Stimulated activated CD4-positive, alpha-beta T cell treated with anti-CD3 and anti-CD28 coated beads, Interleukin-12 subunit alpha, Interleukin-12 subunit beta, amount 100 ng/mL, for 24 hours (primary cell): ENCODE results near the gene CSF1R.

ENCODE experiments used
- DNase-seq, 2 experiments: peaks; one replicate each; pipeline ENCODE4 v3.0.0-alpha.2; 2020; ENCODE audit warnings: low read depth in 2 of 2

Gene CSF1R

DNA sequence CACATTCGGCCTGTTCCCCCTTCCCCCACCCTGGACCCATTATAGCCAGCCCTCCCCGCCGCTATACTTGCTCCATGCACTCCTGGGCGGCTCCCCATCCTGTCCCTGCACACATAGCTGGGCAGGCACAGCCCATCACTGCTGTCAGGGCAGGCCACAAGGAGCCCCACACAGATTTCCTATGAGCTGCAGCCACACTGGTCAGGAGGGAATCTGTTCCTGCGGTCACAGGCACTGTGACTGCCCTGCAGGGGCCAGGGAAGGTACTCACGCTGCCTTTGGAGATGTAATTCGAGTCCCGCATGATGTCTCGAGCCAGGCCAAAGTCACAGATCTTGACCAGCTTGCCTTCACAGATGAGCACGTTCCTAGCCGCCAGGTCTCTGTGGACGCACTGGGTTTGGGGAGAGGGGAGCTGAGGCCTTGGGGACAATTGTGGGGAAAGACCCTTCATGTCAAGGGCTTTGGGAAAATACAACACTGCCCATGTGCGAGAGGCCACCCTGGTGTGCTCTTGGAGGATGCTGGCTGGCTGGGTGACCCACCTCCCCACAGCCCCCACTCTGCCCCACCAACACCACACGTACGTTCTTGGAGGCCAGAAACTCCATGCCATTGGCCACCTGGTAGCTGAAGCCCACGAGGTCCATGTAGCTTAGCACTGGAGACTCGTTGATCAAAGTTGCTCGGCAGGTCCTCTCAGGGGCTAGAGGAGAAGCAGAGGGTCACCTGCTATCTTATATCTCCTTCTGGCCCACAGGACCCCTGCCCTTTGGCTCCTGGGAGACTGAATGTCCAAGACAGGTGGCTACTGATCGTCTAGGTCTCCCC, 34.5 kb upstream of the CSF1R start:
- DNase-seq, result no peak

DNA sequence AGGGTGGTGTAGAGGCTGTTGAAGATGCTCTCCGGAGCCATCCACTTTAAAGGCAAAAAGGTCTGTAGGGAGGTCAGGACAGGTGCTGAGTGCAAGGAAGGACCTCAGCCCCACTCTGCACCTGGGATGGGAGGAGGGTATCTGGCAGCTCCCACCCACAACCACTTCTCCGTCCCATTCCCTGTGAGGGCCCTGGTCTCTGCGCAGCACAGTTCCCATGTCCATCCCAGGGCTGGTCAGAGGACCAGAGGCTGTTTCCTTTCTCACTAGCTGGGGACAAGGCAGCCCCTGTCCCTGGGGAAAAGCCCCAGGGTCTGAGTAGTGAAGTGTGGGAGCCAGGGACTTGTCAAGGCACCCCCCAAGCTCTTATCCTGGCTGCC, 33.7 kb upstream of the CSF1R start:
- no peak for DNase-seq

DNA sequence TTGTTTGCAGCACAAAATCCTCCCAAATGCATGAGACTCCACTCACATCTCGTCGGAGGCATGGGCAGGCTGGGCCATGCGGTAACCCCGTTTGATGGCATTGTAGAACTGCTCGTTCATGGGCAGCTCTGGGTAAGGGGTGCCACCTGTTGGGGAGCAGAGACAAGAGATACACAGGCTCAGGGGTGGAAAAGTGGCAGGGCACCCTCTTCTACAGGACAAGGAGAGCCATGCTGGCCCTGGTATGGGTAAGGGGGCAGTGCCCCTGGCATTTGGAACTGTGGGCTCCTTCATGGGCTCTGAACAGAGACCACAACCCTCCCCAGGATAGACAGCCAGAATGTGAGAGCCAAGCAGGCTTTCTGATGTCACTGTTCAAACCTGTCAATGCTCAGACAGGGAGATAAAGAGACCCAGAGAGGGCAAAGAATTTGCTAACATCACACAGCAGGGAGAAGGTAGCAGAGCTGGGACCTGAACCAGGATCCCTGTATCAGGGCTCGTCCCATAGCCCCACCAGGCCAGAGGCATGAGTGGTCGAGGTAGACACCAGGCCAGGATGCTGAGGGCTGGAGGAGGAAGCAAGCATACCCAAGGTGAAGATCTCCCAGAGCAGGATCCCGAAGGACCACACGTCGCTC, 33.2 kb upstream of the CSF1R start:
- DNase-seq, result no peak

DNA sequence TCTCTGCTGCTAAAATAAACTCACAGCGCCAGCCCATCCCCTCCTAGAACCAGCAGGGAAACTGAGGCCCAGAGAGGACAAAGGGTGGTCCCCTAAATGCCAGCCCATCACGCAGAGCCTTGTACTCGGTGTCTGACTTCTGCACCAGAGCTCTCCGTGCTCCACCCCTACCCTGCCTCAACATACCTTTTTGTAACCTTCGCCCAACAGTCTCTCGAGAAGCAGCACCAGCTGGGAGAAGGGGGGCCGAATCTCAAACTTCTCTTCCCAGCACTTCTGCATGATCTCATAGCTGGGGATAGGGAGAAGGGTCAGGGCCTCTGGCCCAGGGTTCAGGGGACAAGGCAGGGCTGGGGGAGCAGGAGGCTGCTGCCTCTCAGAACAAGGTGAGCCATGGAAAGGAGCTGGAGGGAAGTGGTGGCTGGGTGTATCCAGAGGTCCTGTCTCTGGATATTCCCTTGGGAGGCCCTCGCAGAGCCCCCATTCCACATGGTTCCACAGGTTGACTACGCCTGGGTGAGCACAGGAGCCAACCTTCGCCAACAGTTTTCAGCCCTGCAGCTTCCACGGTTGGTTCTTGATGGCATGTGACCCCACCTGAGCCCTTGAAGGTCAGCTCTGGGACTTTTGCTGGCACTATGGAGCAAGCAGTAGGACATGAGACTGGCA, 32.3 kb upstream of the CSF1R start:
- no peak for DNase-seq

DNA sequence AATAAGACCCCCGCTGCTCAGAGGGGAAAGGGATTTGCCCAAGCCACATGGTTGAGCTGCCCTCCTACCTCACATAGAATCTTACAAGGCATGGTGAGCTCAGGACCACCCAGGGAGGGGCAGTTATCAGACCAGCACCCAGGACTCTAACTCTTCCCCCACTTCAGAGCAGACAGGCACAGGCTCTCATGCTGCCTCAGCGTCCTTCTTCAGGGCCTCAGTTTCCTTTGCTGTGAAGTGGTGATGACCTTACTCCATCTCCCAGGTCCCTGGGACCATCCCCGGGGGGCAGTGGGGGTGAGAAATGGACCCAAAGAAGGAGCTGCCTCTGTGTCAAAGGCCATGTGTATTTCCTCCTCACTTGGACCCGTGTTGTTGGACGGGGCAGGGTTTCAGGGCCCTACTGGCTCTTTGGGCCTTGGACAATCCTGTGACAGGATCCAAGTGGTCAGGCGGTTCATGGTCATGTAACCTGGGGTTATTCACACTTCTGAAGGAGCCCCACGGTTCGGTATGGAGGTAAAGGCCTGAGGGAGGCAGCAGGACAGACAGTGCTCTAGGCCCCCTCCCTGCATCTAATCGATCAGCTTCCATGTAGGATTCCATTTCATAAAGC, 31.7 kb upstream of the CSF1R start:
- DNase-seq, result no peak

DNA sequence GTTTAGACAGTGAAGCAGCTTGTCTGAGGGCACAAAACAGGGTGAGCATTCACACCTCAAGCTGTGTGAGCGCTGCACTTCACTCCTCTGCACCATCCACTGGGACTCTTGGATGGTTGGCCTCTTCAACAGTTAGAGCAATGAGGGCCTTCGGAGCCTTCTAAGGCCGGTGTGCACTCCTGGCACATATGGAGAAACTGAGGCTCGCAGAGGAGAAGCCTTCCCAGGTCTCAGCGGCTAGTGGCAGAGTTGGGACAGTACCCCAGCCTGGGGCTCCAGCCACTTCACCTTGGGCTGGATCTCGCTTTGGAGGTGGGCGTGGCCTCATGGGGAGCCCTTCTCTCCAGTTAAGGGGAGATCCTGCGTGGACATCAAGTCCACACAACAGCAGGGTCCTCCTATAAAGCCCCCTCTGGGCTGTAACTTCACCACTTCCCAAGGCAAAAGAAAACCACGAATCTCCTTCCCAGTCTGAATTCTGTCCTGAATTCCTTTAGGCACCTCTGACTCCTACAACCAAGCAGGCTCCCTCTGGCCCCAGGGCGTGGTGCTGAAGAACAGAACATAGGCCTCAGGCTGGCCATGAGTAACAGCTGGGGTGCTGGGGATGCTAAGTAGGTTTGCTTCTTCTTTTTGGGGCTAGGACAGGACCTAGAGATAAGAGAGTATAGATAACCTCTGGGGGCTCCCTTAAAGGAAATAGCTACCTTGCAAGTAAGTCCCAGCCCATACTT, 30.5 kb upstream of the CSF1R start:
- no peak for DNase-seq

DNA sequence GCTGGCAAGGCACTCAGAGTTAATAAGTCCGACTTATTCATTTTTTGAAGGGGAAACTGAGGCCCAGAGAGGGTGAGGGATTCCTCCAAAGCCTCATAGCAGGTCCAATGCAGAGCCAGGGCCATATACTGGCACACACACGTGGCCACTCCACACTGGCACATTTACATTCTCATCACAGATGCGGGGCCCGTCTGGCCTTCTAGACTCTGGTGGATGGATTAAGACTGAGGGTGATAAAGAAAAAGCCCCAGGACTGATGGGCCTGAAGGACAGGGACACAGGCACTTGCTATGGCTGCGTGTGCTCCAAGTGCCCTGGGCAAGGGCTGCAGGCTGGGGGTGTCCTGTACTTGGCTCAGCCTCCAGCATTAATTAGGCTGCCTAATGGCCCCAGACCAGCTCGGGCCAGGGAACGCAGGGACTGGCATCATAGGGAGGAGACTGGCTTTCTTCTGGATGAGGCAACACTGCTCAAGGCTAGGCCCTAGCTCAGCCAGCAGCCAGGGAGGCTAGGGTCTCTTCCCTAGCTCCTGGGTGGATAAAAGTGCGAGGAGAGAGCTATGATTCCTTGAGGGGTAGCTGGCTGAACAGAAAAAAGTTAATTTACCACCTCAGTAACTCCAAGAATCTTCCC, 28.5 kb upstream of the CSF1R start:
- DNase-seq, result no peak

DNA sequence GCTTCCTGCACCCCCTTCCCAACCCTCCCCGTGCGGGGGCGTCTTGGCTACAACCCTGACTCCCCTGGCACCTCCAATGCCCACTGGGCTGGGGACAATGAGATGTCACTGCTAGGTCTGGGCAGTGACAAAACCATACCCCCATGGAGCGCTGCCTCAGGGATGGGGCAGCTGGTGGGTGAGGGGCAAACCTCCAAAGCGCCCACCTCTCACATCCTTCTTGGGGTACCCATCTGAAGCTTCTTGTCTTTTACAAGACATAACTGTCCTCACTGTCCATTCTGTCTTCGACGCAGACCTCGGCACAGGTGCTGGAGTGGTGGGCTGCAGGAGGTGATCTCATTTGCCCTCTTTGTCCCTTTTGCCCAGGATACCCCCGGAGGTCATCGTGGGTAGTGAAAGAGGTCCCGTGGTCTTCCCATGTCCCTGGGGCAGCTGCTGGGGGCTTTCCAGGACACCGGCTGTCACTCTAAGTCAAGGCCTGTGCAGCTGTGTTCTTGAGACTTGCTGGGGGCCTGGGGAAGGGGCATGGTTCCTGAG, 27.8 kb upstream of the CSF1R start:
- DNase-seq, result no peak

DNA sequence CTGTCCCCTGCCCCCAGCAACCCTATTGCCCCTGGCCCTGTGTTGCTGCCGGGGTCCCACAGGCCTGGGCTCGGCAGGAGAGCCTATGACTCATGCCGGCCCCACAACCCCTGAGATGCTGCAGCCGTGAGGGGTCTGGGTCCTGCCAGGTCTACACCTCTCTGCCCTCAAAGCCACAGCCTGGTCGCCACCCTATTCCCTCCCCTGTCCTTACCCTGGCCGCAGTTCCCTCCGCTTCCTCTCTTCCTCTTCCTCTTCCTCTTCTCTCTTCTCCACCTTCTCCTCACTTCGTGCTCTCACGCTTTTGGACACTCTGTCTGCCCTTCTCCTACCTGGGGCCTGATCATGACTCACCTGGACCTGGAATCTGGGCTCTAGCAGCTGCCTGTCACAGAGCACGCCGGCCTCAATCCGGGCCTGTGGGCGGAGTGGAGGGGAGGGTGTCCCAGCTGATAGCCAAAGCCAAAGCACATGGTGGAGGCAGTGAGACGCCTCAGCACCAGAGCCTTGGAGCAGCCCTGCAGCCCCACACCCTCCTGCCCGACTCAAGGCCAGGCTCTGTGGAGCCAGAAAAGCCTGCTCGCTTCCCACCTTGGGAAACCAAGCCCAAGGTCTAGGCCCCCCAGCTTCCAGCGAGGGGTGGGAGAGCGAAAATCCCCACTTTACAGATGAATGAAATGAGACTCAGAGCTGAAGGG, 26.8 kb upstream of the CSF1R start:
- DNase-seq, result no peak

DNA sequence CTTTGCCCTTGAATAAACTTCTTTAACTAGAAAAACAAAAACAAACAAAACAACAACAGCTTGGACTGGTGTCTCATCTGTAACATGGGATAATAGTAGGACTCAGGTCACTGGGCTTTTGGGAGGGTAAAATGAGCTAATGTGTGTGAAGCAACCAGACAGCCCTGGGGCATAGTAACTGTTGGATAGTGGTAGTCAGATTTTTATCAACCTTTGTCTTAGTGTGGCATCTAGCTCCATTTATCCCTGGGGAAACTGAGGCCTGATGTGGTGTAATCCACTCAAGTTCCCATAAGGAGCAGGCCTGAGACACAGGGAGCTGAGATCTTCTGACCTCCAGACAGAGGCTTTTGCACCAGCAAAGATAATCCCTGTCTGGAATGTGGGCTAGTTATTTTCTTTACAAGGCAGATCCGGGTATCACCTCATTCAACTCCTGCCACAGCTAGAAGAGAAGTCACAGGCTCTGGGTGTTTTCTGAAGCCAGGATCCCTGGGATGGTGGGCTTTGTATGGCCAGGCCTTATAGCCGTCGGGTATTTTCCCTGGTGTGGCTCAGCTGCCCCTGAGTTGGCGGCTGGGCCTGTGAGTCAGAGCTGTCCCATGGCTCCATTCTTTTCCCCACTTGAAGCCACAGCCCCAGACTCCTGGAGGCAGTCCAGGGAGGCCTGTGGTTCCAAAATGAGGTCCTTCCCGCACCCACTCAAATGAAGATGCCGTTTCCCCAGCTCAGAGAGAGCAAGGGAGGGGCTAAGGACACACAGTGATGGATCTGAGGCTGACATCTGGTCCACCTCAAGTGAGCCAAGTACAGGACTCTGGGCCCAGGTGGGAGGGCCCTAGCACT, 26.1 kb upstream of the CSF1R start:
- no peak for DNase-seq

DNA sequence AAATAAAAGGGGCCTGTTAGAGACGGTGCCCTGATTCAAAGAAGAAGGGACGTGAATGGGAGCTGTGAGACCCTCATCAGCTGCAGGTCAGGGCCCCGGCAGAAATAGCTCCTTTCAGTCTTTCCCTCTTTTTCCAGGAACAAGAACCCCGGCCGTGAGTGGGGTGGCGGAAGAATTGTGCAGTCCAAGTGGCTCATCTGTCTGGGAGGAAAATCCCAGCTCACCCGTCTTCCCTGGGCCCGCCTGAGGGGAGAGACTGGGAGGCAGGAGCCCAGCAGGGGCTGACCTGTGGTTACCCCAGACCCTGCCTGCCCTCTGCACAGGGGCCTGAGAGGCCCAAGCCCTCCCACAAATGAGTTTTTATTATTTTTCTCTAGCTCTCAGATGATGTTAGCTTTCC, 24.8 kb upstream of the CSF1R start:
- no peak for DNase-seq

DNA sequence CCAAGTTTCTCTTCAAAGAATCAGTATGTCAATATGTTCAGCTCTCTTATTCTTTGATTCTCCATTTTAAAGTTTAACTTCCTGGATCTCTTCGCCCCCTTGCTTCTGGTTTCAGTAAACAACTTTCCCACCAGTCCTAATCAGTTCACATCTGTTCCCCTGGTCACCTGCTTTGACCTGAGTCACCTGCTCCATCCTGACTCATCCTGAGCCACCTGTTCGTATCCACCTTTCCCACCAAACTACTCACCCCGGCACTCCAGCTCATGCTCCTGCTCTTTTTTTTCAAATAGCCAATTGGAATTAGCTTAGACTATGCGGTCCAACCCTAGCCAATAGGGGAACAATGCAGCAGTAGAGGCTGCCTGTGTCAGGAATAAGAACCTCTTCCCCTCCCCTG, 23.6 kb upstream of the CSF1R start:
- DNase-seq, result no peak

DNA sequence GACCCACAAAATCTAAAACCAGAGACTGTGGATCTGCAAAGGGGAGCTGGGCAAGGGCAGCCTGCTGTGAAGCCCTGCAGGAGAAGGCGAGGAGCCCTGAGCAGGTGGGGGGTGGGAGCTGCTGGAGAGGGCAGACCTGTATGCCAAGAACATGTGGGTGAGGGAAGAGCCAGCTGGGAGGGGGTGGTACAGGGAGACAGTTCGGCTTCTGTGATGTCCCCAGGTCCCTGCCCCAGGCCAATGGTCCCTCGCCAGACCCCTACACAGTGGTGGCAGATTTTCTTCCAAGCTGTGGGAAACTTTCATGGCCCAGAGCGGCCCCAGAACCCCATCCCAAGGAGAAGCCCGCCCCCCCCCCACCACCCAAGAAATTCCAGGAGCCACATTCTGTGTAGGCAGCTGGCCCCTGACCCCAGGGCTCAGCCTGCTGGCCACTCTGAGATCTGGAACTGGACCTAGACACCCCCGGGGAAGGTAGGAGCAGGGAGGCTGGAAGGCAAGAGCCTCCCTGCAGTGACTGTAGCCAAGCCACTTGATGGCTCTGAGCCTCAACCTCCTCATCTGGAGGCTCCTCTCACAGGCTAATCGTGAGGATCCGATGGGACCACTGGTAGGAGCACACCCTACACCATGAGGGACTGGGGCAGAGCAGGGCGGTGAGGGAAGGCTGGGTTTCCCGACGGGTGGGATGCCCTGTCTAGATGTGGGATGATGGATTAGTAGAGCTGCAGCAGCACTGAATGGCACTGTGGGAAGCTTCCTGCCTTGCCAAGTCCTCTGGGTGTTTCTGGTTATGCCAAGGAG, 22.6 kb upstream of the CSF1R start:
- no peak for DNase-seq

DNA sequence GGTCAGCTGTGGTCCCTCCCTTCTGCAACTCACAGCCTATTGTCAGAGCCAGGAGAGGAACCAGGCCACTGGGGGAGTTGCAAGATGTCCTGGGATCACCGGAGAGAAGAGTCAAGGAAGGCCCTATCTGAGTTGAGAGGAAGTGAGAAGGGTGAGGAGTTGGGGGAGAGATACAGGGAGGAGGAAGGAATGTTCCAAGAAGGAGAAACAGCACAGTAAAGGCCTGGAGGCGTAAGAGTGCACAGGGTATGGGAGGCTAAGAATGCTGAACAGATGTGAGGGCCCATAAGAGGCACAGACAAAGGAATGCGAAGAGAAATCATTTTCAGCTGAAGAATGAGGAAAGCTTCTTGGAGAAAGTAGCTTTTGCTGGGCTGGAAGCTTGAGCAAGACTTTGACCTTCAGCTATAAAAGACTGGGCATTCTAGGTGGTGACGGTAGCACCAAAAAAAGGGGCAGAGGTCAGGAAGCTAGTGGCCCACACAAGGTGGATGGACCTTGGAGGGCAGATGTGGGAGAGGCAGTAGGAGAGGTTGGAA, 21.6 kb upstream of the CSF1R start:
- DNase-seq, result no peak

DNA sequence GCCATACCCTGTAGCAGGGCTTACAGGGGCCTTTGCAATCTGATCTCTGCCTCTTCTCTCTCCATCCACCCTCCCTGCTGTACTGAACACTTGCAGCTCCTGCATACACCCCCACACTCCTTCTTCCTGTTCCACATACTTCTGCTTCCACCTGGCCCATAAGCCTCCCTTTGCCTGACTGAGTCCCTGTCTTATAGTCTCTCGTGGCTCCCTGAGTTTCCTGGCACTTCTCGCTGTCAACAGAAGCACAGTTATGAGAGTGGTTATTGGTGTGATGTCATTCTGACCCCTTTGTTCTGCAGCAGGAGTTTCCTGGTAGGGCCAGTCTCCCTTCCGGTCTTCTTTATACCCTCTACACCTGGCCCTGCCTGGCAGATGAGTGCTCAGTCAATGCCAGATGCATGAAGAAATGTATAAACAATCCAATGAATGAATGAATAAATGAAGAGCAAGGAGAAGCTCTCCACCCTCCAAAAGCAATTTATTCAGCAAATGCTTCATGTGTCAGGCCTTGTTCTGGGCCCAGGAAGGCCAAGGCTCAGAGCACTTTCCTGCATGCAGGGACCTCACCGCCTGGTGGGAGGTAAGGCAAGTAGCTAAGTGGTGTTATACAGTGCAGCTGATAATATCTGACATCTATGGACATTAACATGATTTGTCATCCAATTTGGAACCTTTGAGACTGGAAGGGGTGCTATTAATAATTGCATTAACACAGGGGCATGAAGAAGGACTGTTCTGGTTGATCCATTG, 20.5 kb upstream of the CSF1R start:
- DNase-seq, result no peak

DNA sequence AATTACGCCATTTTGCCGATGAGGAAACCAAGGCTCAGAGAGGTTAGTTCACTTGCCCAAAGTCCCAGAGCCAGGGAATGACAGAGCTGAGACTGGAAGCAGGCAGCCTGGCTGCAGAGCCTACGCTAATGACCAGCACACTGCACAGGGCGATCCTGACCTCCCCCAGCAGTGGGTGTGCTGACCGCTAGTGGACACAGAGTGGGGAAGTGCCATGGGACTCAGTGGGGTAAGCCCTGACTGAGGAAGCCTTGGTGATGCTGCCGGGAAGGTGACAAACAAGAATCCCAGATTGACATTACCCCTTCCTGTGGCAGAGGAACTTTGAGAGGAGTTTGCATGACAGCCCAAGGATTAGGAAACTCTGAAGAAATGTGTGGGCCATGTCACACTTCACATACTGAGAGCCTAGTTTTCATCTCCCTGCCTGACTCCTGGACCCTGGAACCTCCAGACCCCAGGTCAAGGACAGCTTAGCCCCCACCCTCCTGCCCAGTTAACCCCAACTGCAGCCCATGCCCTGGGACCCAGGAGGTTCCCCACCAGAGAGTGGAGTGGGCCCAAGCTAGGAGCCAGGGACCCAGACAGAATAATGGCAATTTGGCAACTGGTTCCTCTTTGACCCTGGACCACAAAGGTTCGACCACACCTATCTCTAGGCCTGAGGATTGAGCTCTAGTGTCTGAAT, 19.7 kb upstream of the CSF1R start:
- DNase-seq, result no peak

DNA sequence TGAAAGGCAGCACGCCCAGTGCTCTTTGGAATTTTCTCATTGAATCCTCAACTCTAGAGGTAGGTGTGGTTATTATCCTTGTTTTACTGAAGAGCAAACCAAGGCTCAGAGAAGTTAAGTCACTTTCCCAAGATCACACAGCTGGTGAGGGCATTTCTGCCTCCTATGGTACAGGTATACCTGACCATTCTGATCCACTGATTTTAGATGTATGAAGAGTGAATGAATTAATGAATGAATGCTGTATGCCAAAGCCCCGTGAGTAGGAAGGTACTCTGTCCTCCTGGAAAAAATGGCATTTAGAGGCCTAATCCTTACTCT, 18.2 kb upstream of the CSF1R start:
- no peak for DNase-seq
